Hindlimb muscle (tissue), 1 donor: Measurements from ENCODE around the gene UGGT2. TPM values are rescaled to one million over a fixed set of nuclear protein-coding genes. Genes with fewer than 3 reads are reported as not detected.
"Not testable (repeated sequence)": the region's sequence is repeated elsewhere in the genome, so short reads cannot be mapped to it uniquely, and the experiment has no call there.

ENCODE experiments used
- DNase-seq: peaks from one replicate; pipeline ENCODE4 v3.0.0-alpha.2; 2013
- polyA plus RNA-seq: library from polyadenylated mRNA; unstranded; fragments of 120-200 nt; gene quantifications from one replicate; pipeline ENCODE4 v1.2.1, GENCODE V29; 2013; ENCODE audit not compliant: insufficient read length

Gene UGGT2
- polyA plus RNA-seq, 1 donor = 17.9 TPM

- not testable (repeated sequence) for DNase-seq
Observed at GRCh38 chr13:96046449-96047126, 6.6 kb downstream of the UGGT2 start.

- no peak for DNase-seq
Observed at GRCh38 chr13:96044238-96044637, 9.0 kb downstream of the UGGT2 start.

- no peak for DNase-seq
Observed at GRCh38 chr13:96041326-96042110, 11.7 kb downstream of the UGGT2 start.

DNA sequence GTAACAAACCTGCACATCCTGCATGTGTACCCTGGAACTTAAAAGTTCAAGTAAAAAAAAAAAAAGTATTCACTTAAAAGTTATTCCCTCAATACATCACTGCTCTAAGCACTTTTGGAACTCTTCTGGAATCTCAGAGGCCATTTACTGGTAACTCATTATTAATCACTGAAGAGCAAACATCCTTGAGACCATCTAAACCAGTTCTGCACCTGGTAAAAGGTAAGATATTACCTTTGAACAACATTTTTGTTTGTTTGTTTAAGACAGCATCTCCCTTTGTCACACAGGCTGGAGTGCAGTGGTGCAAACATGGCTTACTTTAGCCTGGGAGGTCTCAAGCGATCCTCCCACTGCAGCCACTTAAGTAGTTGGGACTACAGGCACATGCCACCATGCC is 16.7 kb downstream of the UGGT2 start:
- DNase-seq = no peak

GRCh38 chr13:96034662-96035061 is 18.5 kb downstream of the UGGT2 start:
- DNase-seq = no peak

GRCh38 chr13:96033220-96034015 is 19.8 kb downstream of the UGGT2 start:
- DNase-seq = no peak

DNA sequence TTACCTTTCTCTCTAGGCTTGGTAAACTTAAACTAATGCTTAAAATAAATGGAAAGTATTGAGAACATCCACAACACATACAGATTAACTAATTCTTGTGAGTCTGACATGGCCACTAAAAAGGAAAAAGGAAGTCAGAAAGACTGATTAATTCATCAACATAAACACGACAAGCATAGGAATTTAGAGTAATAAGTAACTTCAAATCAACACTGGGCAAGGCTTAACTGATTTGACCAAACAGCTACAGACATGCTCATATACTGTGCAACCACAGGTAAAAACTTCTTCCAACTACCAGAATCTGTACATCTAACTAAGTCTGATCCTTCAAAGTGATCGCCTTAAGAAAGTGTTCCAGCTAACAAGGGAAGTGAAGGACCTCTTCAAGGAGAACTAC is 20.5 kb downstream of the UGGT2 start:
- no peak for DNase-seq

GRCh38 chr13:96029002-96029401 is 24.2 kb downstream of the UGGT2 start:
- no peak for DNase-seq

DNA sequence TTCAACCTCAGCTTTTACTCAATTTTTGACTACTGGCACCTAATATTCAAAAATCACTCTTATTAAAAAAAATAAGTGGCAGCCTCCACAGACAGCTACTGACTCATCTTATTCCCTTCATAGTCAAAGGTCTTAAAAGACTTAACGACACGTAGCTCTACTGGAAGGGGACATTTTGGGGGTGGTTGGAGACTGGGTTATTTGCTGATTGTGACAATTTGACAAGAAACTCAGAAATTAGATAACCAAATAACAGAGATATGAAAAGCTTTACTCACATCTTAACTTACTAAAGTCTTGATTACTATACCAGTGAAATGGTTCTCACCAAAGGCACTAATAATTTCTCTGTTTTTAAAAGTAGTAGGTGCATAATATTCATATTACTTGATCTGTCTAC is 25.7 kb downstream of the UGGT2 start:
- no peak for DNase-seq

DNA sequence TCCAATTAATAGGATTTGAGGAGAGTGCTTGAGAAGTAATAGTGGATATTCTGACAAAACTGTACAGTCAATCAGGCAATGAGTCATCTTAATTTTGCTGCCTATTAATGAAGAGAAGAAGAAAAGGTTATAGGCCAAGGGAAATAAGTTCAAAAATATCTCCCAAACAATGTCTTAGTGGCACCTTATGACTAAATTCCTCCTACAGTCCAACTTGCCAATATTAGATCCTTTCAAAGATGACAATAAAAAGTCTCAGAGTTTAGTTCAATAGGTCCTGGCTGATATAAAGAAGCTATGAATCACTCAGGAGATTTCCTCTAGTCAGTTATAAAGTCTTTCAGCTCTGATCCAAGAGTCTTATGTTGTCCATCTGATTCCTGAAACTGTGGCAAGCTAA is 27.9 kb downstream of the UGGT2 start:
- no peak for DNase-seq

DNA sequence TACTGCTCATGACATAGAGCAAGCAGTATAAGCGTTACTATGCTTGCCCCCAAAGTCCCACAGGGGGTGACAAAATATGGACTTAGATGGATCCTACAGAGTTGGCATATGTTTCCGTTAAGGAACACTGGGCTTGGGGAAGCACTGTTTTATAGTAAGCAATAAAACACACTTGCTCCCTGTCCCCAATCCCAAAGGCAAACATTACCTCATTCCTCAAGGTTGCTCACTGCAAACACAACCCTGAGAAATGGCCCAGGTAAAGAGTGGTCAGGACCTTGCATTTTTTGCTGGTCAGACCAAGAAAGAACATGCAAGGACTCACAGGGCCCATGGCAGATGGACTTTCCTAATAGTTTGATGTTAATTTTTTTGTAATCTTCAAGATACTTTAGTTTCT is 32.3 kb downstream of the UGGT2 start:
- DNase-seq = no peak

DNA sequence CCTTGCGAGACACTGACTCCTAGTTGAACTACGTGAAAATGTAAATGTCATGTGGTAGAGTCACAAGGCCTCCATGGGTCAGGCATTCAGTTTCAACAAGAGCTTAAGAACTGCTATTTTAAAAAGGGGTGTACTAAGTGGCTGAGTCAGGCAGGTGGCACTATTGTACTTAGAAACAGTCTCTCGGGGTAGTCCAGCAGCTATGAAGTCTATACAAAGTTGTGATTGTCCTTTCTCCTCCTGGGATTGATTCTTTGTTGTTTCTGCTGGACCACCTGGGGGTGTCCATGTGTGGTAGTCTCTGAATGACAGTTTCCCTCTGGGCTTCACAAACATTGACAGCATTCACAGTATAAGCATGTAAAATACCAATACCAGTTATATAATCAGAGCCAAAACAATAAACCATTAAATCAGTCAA is 33.0 kb downstream of the UGGT2 start:
- DNase-seq = peak; percentile 19

DNA sequence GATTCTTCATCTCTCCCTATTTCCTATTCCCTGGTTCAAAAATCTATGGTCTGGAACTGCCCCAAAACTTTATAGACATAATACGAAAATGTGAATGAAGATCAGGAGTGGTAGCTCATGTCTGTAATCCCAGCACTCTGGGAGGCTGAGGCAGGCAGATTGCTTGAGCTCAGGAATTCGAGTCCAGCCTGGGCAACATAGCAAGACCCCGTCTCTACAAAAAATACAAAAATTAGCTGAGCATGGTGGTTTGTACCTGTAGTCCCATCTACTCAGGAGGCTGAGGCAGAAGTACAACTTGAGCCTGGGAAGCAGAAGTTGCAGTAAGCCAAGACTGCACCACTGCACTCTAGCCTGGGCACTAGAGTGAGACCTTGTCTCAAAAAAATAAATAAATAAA is 35.1 kb downstream of the UGGT2 start:
- no peak for DNase-seq

DNA sequence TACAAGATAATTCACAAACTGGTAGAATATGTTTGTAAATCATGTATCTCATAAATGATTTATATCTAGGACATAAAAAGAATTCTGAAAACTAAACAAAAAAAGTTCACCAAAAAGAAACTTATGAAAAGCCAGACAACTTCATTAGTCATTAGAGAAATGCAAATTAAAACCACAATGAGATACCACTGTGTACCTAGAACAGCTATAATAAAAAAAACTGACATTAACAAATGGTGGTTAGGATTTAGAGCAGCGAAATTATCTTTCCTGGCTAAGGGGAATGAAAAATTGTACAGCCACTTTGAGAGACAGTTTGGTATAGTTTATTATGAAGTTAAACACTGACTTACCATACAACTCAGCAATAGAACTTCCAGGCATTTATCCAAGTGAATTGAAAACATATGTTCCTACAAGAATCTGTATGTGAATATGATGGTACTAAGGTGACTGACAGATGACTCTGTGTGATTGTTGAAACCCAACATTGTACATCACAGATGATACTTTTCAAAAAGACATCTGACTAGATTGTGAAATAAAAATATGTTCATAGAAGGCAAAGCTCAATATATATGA is 41.8 kb downstream of the UGGT2 start:
- DNase-seq = no peak

GRCh38 chr13:96003304-96003703 is 49.9 kb downstream of the UGGT2 start:
- no peak for DNase-seq

GRCh38 chr13:96002322-96003131 is 50.7 kb downstream of the UGGT2 start:
- DNase-seq = no peak

- no peak for DNase-seq
Observed at GRCh38 chr13:96000069-96000468, 53.1 kb downstream of the UGGT2 start.

DNA sequence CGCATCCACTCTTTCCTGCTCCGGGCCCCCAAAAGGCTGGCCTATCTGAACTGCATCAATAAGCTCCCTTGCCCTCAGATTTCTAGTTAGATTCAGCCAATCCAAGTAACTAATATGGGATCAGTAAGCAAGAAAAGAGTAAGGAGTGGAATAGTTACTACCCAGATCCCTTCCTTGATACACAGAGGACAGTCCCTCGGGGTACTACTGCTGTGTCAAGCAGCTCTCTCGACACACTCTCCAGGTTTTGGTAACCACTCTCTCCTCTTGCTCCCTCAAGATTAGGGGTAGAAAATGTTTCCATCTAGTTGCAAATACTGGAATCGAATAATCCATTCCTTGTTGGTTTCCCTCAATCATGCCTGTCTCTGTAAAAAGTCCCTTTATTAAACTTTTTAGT is 65.4 kb downstream of the UGGT2 start:
- no peak for DNase-seq

DNA sequence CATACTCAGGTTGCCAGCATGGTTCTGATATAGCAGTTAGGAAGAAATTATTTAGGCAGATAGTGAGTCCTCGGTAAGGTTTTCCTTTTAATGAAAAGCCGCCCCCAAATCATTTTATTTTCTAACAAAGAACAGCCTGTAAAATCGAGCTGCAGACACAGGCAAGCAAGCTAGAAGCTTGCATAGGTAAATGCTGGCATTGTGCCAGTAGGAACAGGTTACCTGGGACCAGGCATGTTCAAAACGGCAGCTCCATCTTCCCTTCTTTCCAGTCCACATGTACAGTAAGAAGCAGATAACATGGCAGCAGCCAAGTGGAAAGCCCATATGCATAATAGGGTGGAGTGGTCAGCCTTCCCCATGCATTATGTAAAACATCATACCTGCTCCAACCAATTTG is 71.1 kb downstream of the UGGT2 start:
- DNase-seq = no peak

- not testable (repeated sequence) for DNase-seq
Observed at GRCh38 chr13:95972651-95973050, 80.5 kb downstream of the UGGT2 start.

DNA sequence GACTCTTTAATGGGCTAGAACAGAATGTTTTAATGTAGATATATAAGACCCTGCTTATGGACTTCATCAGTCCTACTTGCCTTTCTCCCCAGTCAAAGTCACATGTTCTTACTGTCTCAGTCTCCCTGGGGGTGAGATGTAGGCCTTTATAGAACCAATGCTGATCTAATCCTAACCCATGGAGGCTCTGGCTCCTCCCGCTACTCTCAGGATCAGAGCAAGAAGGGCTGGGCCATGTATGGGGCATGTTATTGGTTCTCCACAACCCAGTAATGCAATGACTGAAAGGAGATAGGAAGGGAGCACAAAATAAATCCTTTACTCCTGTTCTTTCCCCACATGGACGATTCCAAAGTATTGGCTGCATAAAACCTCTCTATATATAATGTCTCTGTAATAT is 82.3 kb downstream of the UGGT2 start:
- no peak for DNase-seq

DNA sequence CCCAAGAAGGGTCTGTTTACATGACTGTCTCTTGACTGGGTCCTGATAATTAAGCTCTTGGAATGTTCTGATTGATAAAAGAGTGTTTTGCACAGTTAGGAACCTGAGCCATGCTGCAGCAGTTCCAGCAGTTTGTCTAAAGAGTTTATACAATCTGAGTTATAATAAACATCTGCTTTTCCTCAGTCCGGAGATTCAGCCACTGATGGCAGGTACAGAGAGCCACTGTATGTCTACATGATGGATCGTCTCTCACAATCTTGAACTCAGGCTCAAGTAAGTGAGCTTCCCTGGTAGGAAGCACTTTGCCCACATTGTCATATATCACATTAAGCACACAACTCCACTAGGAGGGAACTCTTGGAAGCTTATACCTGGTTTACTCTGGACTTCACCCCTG is 84.3 kb downstream of the UGGT2 start:
- DNase-seq = no peak
